ENCODE measurements around the gene PFKFB2. TPM values are rescaled to one million over a fixed set of nuclear protein-coding genes. Genes with fewer than 3 reads are reported as not detected.

PFKFB2 gene
- polyA plus RNA-seq, 2 of the 4 experiments (the other 2 are of a cell fraction) = 7.4 to 8.4 TPM

- 53% methylated on average over 2 of the region's 2 CpGs for WGBS (ENCODE audit: missing lambda C conversion rate)
- FAIRE-seq = no peak
- H3K4me1 ChIP-seq = peaks cover 100% of the 10 kb centered on the region
- POLR2A ChIA-PET = no interaction called here
- CTCF ChIA-PET = interaction anchor here (1.0 to 5.8 kb wide), 7 partner anchors 11 to 47 kb away, joined by 3 to 40 read pairs (median 6); partner anchors contain the start of genes PFKFB2 and YOD1
- no peak for ATAC-seq
- TF ChIP-seq CBX2 (IDR thresholded peaks at IDR 0.05; ENCODE audit: borderline replicate concordance, low read depth) (no peak), HEYL (CRISPR knock-in tag; IDR thresholded peaks at IDR 0.05) (no peak), CBX8 (IDR thresholded peaks at IDR 0.05) (no peak), REST (IDR thresholded peaks at IDR 0.05) (no peak), BHLHE40 (IDR thresholded peaks at IDR 0.05; ENCODE audit: low read depth, low read length) (no peak), PBX3 (IDR thresholded peaks at IDR 0.05) (no peak), PHF8 (IDR thresholded peaks at IDR 0.05; ENCODE audit: borderline replicate concordance, low read depth) (no peak), TP53 (CRISPR knock-in tag; IDR thresholded peaks at IDR 0.05) (no peak), MAZ (IDR thresholded peaks at IDR 0.05; ENCODE audit: borderline replicate concordance, low read depth, low read length) (no peak), CTCF (IDR thresholded peaks at IDR 0.05) (no peak), POLR2AphosphoS2 (conservative IDR thresholded peaks at IDR 0.05; ENCODE audit: low read length) (no peak), JUNB (IDR thresholded peaks at IDR 0.05) (no peak), HOXA7 (CRISPR knock-in tag; IDR thresholded peaks at IDR 0.05) (no peak), RARB (CRISPR knock-in tag; IDR thresholded peaks at IDR 0.05) (no peak), ELK1 (IDR thresholded peaks at IDR 0.05; ENCODE audit: low read depth, low read length) (no peak), HES2 (IDR thresholded peaks at IDR 0.05) (no peak), RAD21 (conservative IDR thresholded peaks at IDR 0.05 in 1 of 2, IDR thresholded peaks at IDR 0.05 in 1 of 2) (no peak), NR3C1 (IDR thresholded peaks at IDR 0.05) (no peak)
- TF ChIP-seq, protein P1, sequence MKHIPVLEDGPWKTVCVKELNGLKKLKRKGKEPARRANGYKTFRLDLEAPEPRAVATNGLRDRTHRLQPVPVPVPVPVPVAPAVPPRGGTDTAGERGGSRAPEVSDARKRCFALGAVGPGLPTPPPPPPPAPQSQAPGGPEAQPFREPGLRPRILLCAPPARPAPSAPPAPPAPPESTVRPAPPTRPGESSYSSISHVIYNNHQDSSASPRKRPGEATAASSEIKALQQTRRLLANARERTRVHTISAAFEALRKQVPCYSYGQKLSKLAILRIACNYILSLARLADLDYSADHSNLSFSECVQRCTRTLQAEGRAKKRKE (CRISPR knock-in tag; IDR thresholded peaks at IDR 0.05; ENCODE audit: low read depth) = no peak
- TF ChIP-seq, protein P2, sequence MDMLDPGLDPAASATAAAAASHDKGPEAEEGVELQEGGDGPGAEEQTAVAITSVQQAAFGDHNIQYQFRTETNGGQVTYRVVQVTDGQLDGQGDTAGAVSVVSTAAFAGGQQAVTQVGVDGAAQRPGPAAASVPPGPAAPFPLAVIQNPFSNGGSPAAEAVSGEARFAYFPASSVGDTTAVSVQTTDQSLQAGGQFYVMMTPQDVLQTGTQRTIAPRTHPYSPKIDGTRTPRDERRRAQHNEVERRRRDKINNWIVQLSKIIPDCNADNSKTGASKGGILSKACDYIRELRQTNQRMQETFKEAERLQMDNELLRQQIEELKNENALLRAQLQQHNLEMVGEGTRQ (IDR thresholded peaks at IDR 0.05) = no peak
- no peak overlapping the region for H3K4me3 ChIP-seq
- no peak for DNase-seq (ENCODE audit: low read depth in 1 of 2, low spot score in 1 of 2)
- H3K27ac ChIP-seq = peak overlapping the region; percentile 86 to 89
- H3K4me2 ChIP-seq = peak overlapping the region; percentile 77
- H3K9me3 ChIP-seq = no peaks in the 10 kb centered on the region
Observed at GRCh38 chr1:207028884-207029650, 24.0 kb upstream of the PFKFB2 start.

Measured in A549 (cell line).